Measurements from ENCODE around the gene CA12. TPM values are rescaled to one million over a fixed set of nuclear protein-coding genes. Genes with fewer than 3 reads are reported as not detected.

The CA12 gene
- total RNA-seq, 6 donors from 2014 or later, result 2.2 to 14.6 (median 6.4) TPM

- TF ChIP-seq POLR2AphosphoS5 (IDR thresholded peaks at IDR 0.05) (no peak), CTCF (IDR thresholded peaks at IDR 0.05) (no peak), EP300 (IDR thresholded peaks at IDR 0.05) (no peak), POLR2A (IDR thresholded peaks at IDR 0.05) (no peak)
- Histone ChIP-seq H3K9me3 (no peaks in the 10 kb centered on the region), H3K36me3 (peaks cover 0 to 45% (median 15%) of the 10 kb centered on the region in 4 donors), H3K4me1 (no peaks in the 10 kb centered on the region), H3K27ac (no peak overlapping the region), H3K27me3 (no peaks in the 10 kb centered on the region), H3K4me3 (no peak overlapping the region)
- ATAC-seq (ENCODE audit: low FRiP score in 2 of 2) (no peak), DNase-seq (no peak)
- 90% methylated on average over 7 of the region's 7 CpGs for WGBS, 2 donors
Observed at GRCh38 chr15:63299943-63300575, 81.6 kb downstream of the CA12 start.

GRCh38 chr15:63296195-63296594, 85.5 kb downstream of the CA12 start:
- Histone ChIP-seq H3K27me3 (no peaks in the 10 kb centered on the region), H3K27ac (no peak overlapping the region), H3K4me1 (peaks cover 0 to 5% (median under 1%) of the 10 kb centered on the region in 4 donors), H3K9me3 (no peaks in the 10 kb centered on the region), H3K4me3 (no peak overlapping the region), H3K36me3 (peaks cover 0 to 16% (median 0%) of the 10 kb centered on the region in 4 donors)
- TF ChIP-seq EP300 (IDR thresholded peaks at IDR 0.05), result no peak
- 59 to 65% methylated on average over 6 of the region's 6 CpGs for WGBS, 2 donors
- no peak for DNase-seq
- ATAC-seq (ENCODE audit: low FRiP score in 2 of 2), result peak in 1 of 2 donors; percentile 22

GRCh38 chr15:63295341-63295740, 86.3 kb downstream of the CA12 start:
- Histone ChIP-seq H3K9me3 (no peaks in the 10 kb centered on the region), H3K36me3 (peaks cover 0 to 11% (median 0%) of the 10 kb centered on the region in 4 donors), H3K27me3 (no peaks in the 10 kb centered on the region), H3K4me1 (peaks cover 0 to 13% (median 5%) of the 10 kb centered on the region in 4 donors), H3K27ac (no peak overlapping the region), H3K4me3 (no peak overlapping the region)
- DNase-seq (no peak), ATAC-seq (ENCODE audit: low FRiP score in 2 of 2) (no peak)
- TF ChIP-seq POLR2A (IDR thresholded peaks at IDR 0.05) (no peak), CTCF (IDR thresholded peaks at IDR 0.05) (no peak), POLR2AphosphoS5 (IDR thresholded peaks at IDR 0.05) (no peak), EP300 (IDR thresholded peaks at IDR 0.05) (no peak)

GRCh38 chr15:63294359-63294758, 87.3 kb downstream of the CA12 start:
- no peak overlapping the region for H3K4me3 ChIP-seq
- H3K27me3 ChIP-seq, result no peaks in the 10 kb centered on the region
- WGBS, 2 donors, result 85 to 93% methylated on average over 3 of the region's 3 CpGs
- peak in 1 of 2 donors; percentile 41 for DNase-seq
- no peaks in the 10 kb centered on the region for H3K9me3 ChIP-seq
- H3K4me1 ChIP-seq, result peaks cover 0 to 13% (median 5%) of the 10 kb centered on the region in 4 donors
- peaks cover 0 to 6% (median 0%) of the 10 kb centered on the region in 4 donors for H3K36me3 ChIP-seq
- TF ChIP-seq CTCF (IDR thresholded peaks at IDR 0.05), result no peak
- no peak for TF ChIP-seq EP300 (IDR thresholded peaks at IDR 0.05)
- TF ChIP-seq POLR2AphosphoS5 (IDR thresholded peaks at IDR 0.05), result peak in 1 of 2 donors; percentile 73
- peak in 1 of 4 donors; percentile 39 for TF ChIP-seq POLR2A (IDR thresholded peaks at IDR 0.05)
- H3K27ac ChIP-seq, result peak overlapping the region in 1 of 4 donors; percentile 38
- peak; percentile 37 to 76 for ATAC-seq (ENCODE audit: low FRiP score in 2 of 2)

GRCh38 chr15:63292771-63293170, 88.9 kb downstream of the CA12 start:
- DNase-seq, result peak in 1 of 2 donors; percentile 35
- TF ChIP-seq CTCF (IDR thresholded peaks at IDR 0.05), result no peak
- TF ChIP-seq EP300 (IDR thresholded peaks at IDR 0.05), result peak in 1 of 4 donors; percentile 23
- peak in 1 of 4 donors; percentile 29 for TF ChIP-seq POLR2A (IDR thresholded peaks at IDR 0.05)
- TF ChIP-seq POLR2AphosphoS5 (IDR thresholded peaks at IDR 0.05), result peak in 1 of 2 donors; percentile 32
- no peak overlapping the region for H3K4me3 ChIP-seq
- peak; percentile 40 to 43 for ATAC-seq (ENCODE audit: low FRiP score in 2 of 2)
- no peaks in the 10 kb centered on the region for H3K9me3 ChIP-seq
- peaks cover 0 to 19% (median 11%) of the 10 kb centered on the region in 4 donors for H3K4me1 ChIP-seq
- WGBS, 2 donors, result 86 to 95% methylated on average over 5 of the region's 5 CpGs
- H3K27me3 ChIP-seq, result no peaks in the 10 kb centered on the region
- H3K36me3 ChIP-seq, result no peaks in the 10 kb centered on the region
- H3K27ac ChIP-seq, result peak overlapping the region in 1 of 4 donors; percentile 38

All from upper lobe of left lung (tissue), 6 donors.